GM21576 (cell line): ENCODE measurements around the gene ATP11A.

Experiments
- ATAC-seq: cut with Tn5 transposase; IDR thresholded peaks from one replicate; pipeline ENCODE4 v1.9.1; 2021; ENCODE audit warnings: mild to moderate bottlenecking, moderate library complexity; ENCODE audit not compliant: unreplicated experiment

The ATP11A gene

DNA sequence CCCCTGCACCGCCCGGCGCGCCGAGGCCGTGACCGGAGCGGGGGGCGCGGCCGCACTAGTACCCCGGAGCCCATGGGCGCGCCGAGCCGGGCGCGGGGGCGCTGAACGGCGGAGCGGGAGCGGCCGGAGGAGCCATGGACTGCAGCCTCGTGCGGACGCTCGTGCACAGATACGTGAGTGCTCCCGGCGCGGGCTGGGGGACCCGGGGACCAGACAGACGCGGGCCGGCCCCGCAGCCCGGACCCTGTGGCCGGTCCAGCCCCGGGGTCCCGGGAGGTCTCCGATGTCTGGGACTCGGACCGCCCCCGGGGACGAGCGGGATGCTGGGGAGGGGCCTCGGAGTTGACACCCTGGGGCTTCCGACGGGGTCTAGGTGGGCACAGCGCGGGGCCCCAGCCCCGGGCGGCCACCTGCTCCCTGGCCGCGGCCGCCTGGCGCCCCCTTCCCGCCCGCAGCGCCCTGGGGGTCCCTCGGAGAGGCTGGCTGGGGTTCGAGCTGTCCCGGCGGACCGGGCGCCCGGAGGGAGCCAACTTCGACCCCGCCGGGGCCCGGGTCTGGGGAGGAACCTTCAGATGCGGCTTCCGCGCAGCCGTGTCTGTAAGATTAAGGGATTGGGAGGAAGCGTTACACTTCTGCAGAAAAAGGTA lies 568 bp downstream of the ATP11A start:
- peak; percentile 17 for ATAC-seq

- no peak for ATAC-seq
Measured at GRCh38 chr13:112692104-112692503, 2.3 kb downstream of the ATP11A start.

DNA sequence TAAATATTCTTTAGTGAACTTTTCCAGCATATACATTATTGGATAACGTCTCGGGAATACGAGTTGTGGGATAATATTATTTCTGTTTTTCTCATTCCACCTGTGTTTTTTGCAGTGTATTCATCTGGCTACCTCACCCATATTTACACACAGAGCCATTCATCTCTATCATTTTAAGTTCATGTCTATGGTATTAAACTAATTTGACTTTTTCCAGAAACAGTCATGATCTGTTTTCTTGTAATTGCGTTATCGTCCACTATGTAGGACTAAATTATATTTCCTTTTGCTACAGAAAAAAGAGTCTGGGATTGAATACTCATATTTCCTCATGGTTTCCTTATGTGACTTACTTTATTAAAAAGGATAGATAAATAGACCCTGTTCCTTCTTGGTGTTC lies 2.7 kb downstream of the ATP11A start:
- ATAC-seq = no peak

DNA sequence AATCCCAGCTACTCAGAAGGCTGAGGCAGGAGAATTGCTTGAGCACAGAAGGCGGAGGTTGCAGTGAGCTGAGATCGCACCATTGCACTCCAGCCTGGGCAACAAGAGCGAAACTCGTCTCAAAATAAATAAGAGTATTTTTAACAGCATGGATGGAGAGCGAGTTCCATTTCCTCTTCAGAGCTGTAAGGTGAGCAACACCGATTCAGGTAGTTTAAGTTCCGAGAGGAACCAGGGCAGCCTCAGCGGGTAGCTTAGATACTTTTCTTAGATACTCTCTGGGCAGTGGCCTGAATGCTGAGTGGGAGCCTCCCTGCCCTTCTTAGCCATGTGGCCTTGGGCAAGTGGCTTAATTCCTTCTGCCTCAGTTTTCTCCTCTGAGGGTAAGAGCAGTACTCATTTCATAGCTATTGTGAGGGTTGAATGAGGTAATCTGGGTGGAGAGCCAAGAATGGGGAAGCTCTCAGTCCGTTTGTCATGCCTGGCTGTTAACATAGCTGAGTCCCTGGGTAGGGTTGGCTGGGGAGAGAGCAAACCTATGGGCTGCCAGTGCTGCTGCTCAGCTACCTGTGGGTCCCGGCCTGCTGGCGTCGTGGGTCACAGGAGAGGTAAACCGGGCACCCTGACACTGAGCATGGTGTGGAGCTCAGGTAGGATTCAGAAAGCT lies 4.1 kb downstream of the ATP11A start:
- ATAC-seq = peak; percentile 23

- no peak for ATAC-seq
Measured at GRCh38 chr13:112695121-112695520, 5.3 kb downstream of the ATP11A start.

DNA sequence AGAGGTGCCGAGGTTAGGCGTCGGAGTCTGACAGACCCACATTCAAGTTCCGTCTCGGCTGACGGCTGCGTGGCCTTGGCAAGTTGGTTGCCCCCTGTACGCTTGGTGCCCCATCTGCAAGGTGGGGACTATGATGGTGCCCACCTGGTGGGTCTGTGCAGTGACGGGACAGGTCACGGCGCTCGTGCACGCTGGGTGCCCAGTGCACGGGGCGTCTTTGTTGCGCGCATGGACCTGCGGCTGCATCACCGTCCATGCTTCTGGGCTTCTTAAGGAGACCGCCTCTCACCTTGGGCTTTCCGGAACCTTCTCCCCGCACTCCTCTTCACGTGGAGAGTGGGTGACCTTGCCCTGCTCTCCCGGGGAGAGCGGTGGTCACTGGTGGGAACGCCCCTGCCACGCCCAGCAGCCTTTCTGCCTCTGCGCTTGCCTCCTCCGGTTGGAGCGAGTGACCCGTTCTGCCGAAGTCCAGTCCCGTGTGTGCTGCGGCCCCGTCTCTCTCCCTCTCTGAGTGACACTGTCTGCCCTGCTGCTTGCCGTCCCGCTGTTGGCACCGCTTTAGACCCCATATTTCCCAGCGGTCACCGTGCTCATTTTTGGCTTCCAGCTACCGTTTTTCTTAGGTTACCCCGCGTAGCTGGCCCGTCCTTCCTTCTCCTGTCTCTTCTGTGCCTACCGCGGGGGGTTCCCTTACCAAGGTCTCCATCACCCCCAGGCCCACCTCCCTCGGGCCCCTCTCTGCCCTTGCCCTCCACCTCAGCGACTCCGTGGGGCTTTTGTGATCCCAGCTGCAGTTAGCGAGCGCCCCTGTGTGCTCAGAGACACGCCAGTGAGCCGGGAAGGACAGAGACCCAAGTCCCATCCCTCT lies 6.4 kb downstream of the ATP11A start:
- ATAC-seq = no peak

GRCh38 chr13:112696869-112697465 lies 7.1 kb downstream of the ATP11A start:
- no peak for ATAC-seq

DNA sequence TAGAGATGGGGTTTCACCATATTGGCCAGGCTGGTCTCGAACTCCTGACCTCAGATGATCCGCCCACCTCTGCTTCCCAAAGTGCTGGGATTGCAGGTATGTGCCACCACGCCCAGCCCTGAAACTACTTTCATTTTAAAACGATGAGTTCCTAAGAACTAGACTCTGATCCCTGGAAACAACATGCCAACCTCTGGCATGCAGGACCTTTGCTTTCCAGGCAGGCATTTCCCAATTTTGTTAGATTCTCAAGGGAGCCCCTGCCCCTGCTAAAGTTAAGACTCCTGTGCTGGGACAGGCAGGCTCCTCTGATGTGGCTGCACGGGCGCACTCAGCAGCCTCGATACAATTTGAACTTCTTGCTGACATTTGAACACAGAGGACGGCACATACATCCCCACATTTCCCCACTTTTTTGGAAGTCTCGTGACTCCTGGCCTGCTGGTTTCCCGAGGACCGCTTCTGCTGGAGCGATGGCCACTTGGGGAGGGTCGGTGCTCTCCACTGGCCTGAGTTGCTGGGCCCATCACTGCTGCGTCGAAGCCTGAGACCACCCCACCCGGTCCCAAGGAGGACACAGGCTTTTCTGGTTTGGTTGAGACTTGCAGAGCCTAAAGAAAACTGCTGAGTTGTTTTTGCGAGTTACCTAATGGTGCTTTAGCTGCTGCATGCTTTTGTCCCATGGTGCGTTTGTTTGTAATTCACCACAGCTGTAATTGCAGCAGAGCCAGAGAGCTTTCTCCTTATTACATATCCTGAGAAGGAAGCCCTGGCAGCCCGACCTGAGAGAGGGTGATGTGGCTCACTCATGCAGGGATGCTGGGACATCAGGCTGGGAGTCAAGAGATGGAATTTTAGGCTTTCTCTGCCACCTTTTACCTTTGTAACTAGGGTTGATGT lies 8.2 kb downstream of the ATP11A start:
- no peak for ATAC-seq

DNA sequence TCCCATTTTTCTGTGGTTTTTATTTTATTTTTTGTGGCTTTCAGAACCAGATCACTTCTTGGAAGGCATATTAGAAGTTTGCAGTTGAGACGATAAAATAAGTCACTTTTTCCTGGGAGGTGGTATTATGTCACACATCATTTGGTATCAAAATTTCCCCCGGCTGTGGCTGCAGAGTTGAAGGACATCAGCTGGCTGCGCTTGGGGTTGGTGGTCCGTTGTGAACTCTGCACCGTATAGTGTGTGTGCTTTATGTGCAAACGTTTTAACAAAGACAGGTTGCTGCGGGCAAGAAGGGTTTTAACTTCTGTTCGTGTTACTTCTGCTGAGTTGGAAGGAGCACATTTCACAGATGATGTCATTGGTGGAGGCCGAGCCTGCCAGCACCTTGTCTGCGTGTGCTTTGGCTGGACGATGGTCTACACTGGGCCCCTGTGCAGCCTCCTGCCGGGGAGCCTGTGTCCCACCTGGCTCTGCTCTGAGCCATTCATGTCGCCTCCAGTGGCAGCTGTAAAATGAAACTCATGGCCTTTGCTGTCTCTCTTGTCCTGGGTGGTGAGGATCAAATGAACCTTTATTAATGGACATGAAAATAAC lies 9.6 kb downstream of the ATP11A start:
- ATAC-seq = no peak

- no peak for ATAC-seq
Measured at GRCh38 chr13:112700291-112701060, 10.6 kb downstream of the ATP11A start.

GRCh38 chr13:112702341-112702985 lies 12.6 kb downstream of the ATP11A start:
- ATAC-seq = no peak

DNA sequence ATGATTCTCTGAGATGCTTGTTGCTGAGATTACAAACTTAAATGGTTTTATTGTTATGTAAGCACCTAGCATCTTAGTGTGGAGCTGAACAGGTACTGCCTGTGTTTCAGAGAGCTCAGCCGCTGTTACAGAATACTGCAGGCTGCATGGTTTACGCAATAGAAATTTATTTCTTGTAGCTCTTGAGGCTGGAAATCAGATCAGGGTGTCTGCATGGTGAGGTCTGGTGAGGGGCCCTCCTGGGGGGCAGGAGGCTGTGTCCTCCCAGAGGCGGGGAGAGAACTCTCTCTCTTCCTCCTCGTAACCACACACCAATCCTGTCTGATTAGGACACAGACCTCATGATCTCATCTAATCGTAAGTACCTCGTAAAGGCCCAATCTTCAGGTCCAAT lies 13.1 kb downstream of the ATP11A start:
- no peak for ATAC-seq

- no peak for ATAC-seq
Measured at GRCh38 chr13:112703449-112704284, 13.8 kb downstream of the ATP11A start.

- no peak for ATAC-seq
Measured at GRCh38 chr13:112704308-112705145, 14.7 kb downstream of the ATP11A start.

- ATAC-seq = no peak
Measured at GRCh38 chr13:112705286-112705685, 15.4 kb downstream of the ATP11A start.

GRCh38 chr13:112706171-112706570 lies 16.3 kb downstream of the ATP11A start:
- no peak for ATAC-seq
